WTC11 (cell line): ENCODE results near the gene FANCM. TPM values are rescaled to one million over a fixed set of nuclear protein-coding genes. Genes with fewer than 3 reads are reported as not detected.

Experiments used
- ATAC-seq: fragments of 200-7000 bp; cut with Tn5 transposase; 2 replicates; pipeline ENCODE4 v1.10.0; 2021; ENCODE audit warnings: mild to moderate bottlenecking, moderate library complexity
- CTCF ChIA-PET: fragments of 300-600 bp; sonication (Branson Sonifier 250); formaldehyde crosslinking; loops from one replicate; lab custom pipeline; 2021; ENCODE audit warnings: antibody characterized with exemption; lab: Charles Lee
- POLR2A ChIA-PET: fragments of 350-600 bp; sonication (Branson Sonifier 250); formaldehyde crosslinking; loops from one replicate; lab custom pipeline; 2021; ENCODE audit warnings: antibody characterized with exemption; lab: Charles Lee
- DNase-seq: peaks from one replicate; pipeline ENCODE4 v3.0.0; 2021; ENCODE audit warnings: low spot score
- H3K27ac Mint-ChIP-seq: 2 replicates; pipeline ENCODE4 v1.8.0; 2021; ENCODE audit warnings: mixed read lengths
- H3K27me3 Mint-ChIP-seq: 2 replicates; pipeline ENCODE4 v1.8.0; 2021; ENCODE audit warnings: low read depth, mild to moderate bottlenecking, moderate library complexity, mixed read lengths
- H3K36me3 Mint-ChIP-seq: 2 replicates; pipeline ENCODE4 v1.8.0; 2021; ENCODE audit warnings: mixed read lengths
- H3K4me1 Mint-ChIP-seq: 2 replicates; pipeline ENCODE4 v1.8.0; 2022; ENCODE audit warnings: mixed read lengths
- H3K4me3 Mint-ChIP-seq: 2 replicates; pipeline ENCODE4 v1.8.0; 2021; ENCODE audit warnings: mild to moderate bottlenecking, moderate library complexity, mixed read lengths
- H3K9me3 Mint-ChIP-seq: 2 replicates; pipeline ENCODE4 v1.8.0; 2021; ENCODE audit warnings: mixed read lengths
- CREM ChIP-seq: sonication (generic); formaldehyde crosslinking; IDR thresholded peaks from 2 replicates; pipeline ENCODE4 v1.8.1; 2022; ENCODE audit warnings: mild to moderate bottlenecking, missing genetic modification reagents, moderate library complexity
- ESRRA ChIP-seq: sonication (generic); formaldehyde crosslinking; IDR thresholded peaks from 2 replicates; pipeline ENCODE4 v1.8.1; 2022; ENCODE audit warnings: mild to moderate bottlenecking, missing genetic modification reagents, borderline replicate concordance
- FOXK1 ChIP-seq: sonication (generic); formaldehyde crosslinking; IDR thresholded peaks from 2 replicates; pipeline ENCODE4 v1.8.0; 2022; ENCODE audit warnings: mild to moderate bottlenecking, moderate library complexity, missing genetic modification reagents
- GABPB1 ChIP-seq: sonication (generic); formaldehyde crosslinking; IDR thresholded peaks from 2 replicates; pipeline ENCODE4 v1.8.1; 2023; ENCODE audit warnings: mild to moderate bottlenecking, missing genetic modification reagents
- GTF2I ChIP-seq: fragments of 250-450 bp; sonication (Bioruptor Pico); conservative IDR thresholded peaks from 2 replicates; pipeline ENCODE4 v1.4.0; 2021; ENCODE audit warnings: mild to moderate bottlenecking
- MXD4 ChIP-seq: fragments of 250-450 bp; sonication (Bioruptor Pico); IDR thresholded peaks from 2 replicates; pipeline ENCODE4 v1.8.0; 2021; ENCODE audit warnings: mild to moderate bottlenecking, moderate library complexity, borderline replicate concordance
- NFE2L1 ChIP-seq: sonication (generic); formaldehyde crosslinking; IDR thresholded peaks from 2 replicates; pipeline ENCODE4 v1.8.1; 2023; ENCODE audit warnings: missing genetic modification reagents
- NR2C2 ChIP-seq: sonication (generic); formaldehyde crosslinking; IDR thresholded peaks from 2 replicates; pipeline ENCODE4 v1.8.0; 2022; ENCODE audit warnings: mild to moderate bottlenecking, missing genetic modification reagents
- RELA ChIP-seq: sonication (generic); formaldehyde crosslinking; IDR thresholded peaks from 2 replicates; pipeline ENCODE4 v1.8.1; 2022; ENCODE audit warnings: missing genetic modification reagents, mild to moderate bottlenecking, borderline replicate concordance
- RORB ChIP-seq: fragments of 250-450 bp; sonication (Bioruptor Pico); IDR thresholded peaks from 2 replicates; pipeline ENCODE4 v1.9.0; 2021; ENCODE audit warnings: mild to moderate bottlenecking
- SOX15 ChIP-seq: fragments of 250-450 bp; sonication (Bioruptor Pico); IDR thresholded peaks from 2 replicates; pipeline ENCODE4 v1.9.0; 2021; ENCODE audit warnings: mild to moderate bottlenecking
- SP1 ChIP-seq: sonication (generic); formaldehyde crosslinking; conservative IDR thresholded peaks from 2 replicates; pipeline ENCODE4 v1.8.1; 2022; ENCODE audit warnings: missing genetic modification reagents
- TCF7 ChIP-seq: sonication (generic); formaldehyde crosslinking; IDR thresholded peaks from 2 replicates; pipeline ENCODE4 v1.8.0; 2022; ENCODE audit warnings: mild to moderate bottlenecking, low read depth, missing genetic modification reagents, moderate library complexity
- ZBTB21 ChIP-seq: sonication (generic); formaldehyde crosslinking; IDR thresholded peaks from 2 replicates; pipeline ENCODE4 v1.8.1; 2023; ENCODE audit warnings: mild to moderate bottlenecking, missing genetic modification reagents, borderline replicate concordance
- ZNF219 ChIP-seq: sonication (generic); formaldehyde crosslinking; IDR thresholded peaks from 2 replicates; pipeline ENCODE4 v1.8.0; 2023; ENCODE audit warnings: missing genetic modification reagents, mild to moderate bottlenecking, borderline replicate concordance
- total RNA-seq: library from RNA; stranded (reverse); gene quantifications from 3 replicates; pipeline ENCODE4 v1.2.3, GENCODE V29; 2021
- TF ChIP-seq, protein P1 (sequence below): sonication (generic); formaldehyde crosslinking; IDR thresholded peaks from 2 replicates; pipeline ENCODE4 v1.8.1; 2023; ENCODE audit warnings: mild to moderate bottlenecking, missing genetic modification reagents
- TF ChIP-seq, protein P2 (sequence below): sonication (generic); formaldehyde crosslinking; IDR thresholded peaks from 2 replicates; pipeline ENCODE4 v1.8.1; 2023; ENCODE audit warnings: mild to moderate bottlenecking, missing genetic modification reagents, borderline replicate concordance
- TF ChIP-seq, protein P3 (sequence below): fragments of 250-450 bp; sonication (Bioruptor Pico); IDR thresholded peaks from 2 replicates; pipeline ENCODE4 v1.9.0; 2021; ENCODE audit warnings: mild to moderate bottlenecking
- TF ChIP-seq, protein P4 (sequence below): sonication (generic); formaldehyde crosslinking; conservative IDR thresholded peaks from 2 replicates; pipeline ENCODE4 v1.8.1; 2022; ENCODE audit warnings: mild to moderate bottlenecking, missing genetic modification reagents
- TF ChIP-seq, protein P5 (sequence below): sonication (generic); formaldehyde crosslinking; IDR thresholded peaks from 2 replicates; pipeline ENCODE4 v1.8.1; 2023; ENCODE audit warnings: mild to moderate bottlenecking, missing genetic modification reagents, moderate library complexity
- TF ChIP-seq, protein P6 (sequence below): sonication (generic); formaldehyde crosslinking; IDR thresholded peaks from 2 replicates; pipeline ENCODE4 v1.8.0; 2022; ENCODE audit warnings: mild to moderate bottlenecking, missing genetic modification reagents
- TF ChIP-seq, protein P7 (sequence below): sonication (generic); formaldehyde crosslinking; IDR thresholded peaks from 2 replicates; pipeline ENCODE4 v1.8.1; 2023; ENCODE audit warnings: mild to moderate bottlenecking, moderate library complexity, missing genetic modification reagents
- TF ChIP-seq, protein P8 (sequence below): sonication (generic); formaldehyde crosslinking; IDR thresholded peaks from 2 replicates; pipeline ENCODE4 v1.8.1; 2022; ENCODE audit warnings: low read depth, mild to moderate bottlenecking, moderate library complexity, missing genetic modification reagents, borderline replicate concordance

FANCM gene
- total RNA-seq, 1 experiment from 2014 or later: 12.9 TPM

DNA sequence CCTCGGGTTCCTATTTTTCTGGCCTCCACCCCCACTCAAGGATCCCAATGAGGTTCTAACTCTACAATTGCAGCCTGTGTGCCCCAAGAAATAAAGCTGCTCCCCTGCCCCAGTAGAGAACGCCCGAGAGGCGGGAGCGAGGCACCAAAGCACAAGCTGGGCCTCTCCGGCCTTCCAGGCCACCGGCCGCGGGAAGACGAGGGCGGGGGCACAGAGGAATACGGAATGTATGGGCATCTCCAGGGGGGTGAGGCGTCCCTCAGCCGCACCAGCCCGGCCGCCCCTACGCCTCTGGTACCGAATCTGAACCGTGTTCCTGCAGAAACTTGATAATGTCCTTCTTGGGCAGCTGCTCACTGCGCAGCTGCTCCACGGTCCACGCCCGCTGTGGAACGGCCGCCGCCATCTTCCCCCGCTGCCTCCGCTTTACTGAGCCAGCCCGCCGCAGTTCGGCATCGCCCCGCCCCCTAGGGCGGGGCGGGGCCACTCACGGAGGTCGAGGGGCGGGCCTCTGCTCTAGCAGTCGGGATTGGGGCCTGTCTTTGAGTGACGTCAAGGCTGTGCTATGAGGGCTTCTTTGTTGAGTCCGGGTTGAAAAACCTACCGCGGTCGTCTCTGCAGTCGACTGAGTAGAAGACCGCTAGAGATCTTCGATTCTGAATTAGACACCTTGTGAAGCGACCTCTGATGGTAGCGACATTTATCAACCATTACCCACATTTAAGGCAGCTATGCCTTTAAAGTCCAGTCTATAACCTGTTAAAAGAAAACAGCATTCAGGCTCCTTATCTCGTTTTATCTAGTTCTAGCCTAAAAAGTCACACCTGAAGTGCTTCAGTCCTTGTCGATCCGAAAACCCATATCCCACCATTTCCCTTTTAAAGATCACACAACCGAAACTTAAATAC, 1.4 kb upstream of the FANCM start, which contains the start of gene FKBP3 (continued):
- TF ChIP-seq, protein P1, sequence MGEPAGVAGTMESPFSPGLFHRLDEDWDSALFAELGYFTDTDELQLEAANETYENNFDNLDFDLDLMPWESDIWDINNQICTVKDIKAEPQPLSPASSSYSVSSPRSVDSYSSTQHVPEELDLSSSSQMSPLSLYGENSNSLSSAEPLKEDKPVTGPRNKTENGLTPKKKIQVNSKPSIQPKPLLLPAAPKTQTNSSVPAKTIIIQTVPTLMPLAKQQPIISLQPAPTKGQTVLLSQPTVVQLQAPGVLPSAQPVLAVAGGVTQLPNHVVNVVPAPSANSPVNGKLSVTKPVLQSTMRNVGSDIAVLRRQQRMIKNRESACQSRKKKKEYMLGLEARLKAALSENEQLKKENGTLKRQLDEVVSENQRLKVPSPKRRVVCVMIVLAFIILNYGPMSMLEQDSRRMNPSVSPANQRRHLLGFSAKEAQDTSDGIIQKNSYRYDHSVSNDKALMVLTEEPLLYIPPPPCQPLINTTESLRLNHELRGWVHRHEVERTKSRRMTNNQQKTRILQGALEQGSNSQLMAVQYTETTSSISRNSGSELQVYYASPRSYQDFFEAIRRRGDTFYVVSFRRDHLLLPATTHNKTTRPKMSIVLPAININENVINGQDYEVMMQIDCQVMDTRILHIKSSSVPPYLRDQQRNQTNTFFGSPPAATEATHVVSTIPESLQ (CRISPR knock-in tag): no peak
- TF ChIP-seq MXD4 (CRISPR knock-in tag) (no peak), GTF2I (CRISPR knock-in tag) (no peak), ZBTB21 (CRISPR knock-in tag) (no peak), TCF7 (CRISPR knock-in tag) (no peak), NR2C2 (CRISPR knock-in tag) (no peak), ESRRA (CRISPR knock-in tag) (no peak), ZNF219 (no peak), RELA (CRISPR knock-in tag) (no peak), GABPB1 (no peak), SOX15 (no peak), CREM (peak; percentile 77; the same call in 1 of the 2 replicates)
- TF ChIP-seq, protein P2, sequence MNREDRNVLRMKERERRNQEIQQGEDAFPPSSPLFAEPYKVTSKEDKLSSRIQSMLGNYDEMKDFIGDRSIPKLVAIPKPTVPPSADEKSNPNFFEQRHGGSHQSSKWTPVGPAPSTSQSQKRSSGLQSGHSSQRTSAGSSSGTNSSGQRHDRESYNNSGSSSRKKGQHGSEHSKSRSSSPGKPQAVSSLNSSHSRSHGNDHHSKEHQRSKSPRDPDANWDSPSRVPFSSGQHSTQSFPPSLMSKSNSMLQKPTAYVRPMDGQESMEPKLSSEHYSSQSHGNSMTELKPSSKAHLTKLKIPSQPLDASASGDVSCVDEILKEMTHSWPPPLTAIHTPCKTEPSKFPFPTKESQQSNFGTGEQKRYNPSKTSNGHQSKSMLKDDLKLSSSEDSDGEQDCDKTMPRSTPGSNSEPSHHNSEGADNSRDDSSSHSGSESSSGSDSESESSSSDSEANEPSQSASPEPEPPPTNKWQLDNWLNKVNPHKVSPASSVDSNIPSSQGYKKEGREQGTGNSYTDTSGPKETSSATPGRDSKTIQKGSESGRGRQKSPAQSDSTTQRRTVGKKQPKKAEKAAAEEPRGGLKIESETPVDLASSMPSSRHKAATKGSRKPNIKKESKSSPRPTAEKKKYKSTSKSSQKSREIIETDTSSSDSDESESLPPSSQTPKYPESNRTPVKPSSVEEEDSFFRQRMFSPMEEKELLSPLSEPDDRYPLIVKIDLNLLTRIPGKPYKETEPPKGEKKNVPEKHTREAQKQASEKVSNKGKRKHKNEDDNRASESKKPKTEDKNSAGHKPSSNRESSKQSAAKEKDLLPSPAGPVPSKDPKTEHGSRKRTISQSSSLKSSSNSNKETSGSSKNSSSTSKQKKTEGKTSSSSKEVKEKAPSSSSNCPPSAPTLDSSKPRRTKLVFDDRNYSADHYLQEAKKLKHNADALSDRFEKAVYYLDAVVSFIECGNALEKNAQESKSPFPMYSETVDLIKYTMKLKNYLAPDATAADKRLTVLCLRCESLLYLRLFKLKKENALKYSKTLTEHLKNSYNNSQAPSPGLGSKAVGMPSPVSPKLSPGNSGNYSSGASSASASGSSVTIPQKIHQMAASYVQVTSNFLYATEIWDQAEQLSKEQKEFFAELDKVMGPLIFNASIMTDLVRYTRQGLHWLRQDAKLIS (CRISPR knock-in tag): no peak
- TF ChIP-seq, protein P3, sequence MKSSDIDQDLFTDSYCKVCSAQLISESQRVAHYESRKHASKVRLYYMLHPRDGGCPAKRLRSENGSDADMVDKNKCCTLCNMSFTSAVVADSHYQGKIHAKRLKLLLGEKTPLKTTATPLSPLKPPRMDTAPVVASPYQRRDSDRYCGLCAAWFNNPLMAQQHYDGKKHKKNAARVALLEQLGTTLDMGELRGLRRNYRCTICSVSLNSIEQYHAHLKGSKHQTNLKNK (CRISPR knock-in tag): no peak
- TF ChIP-seq, protein P4, sequence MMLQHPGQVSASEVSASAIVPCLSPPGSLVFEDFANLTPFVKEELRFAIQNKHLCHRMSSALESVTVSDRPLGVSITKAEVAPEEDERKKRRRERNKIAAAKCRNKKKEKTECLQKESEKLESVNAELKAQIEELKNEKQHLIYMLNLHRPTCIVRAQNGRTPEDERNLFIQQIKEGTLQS (CRISPR knock-in tag): no peak
- TF ChIP-seq, protein P5, sequence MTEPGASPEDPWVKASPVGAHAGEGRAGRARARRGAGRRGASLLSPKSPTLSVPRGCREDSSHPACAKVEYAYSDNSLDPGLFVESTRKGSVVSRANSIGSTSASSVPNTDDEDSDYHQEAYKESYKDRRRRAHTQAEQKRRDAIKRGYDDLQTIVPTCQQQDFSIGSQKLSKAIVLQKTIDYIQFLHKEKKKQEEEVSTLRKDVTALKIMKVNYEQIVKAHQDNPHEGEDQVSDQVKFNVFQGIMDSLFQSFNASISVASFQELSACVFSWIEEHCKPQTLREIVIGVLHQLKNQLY (CRISPR knock-in tag): 0 out of 2 replicates have a peak, but pooled peaks have one; percentile 24

DNA sequence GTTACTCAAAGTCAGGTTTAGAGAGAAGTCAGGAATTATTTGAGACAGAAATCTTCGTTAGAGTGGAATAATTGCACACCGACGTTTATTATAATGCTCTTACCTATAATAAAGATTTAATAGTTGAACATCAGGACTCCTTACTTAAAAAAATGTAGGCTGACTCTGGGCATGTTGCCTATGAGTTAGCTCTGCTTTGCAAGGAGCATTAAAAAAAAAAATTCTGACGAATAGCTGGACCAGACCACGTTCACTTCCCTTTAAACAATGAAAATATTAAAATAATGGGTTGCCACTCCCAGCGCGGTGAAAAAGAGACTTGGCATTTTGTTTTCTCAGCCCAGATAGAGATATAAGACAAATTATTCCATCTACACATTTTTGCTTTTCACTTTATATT, 574 bp upstream of the FANCM start:
- DNase-seq (no peak), ATAC-seq (no peak)
- H3K4me1 Mint-ChIP-seq: peaks cover 18% of the 10 kb centered on the region
- CTCF ChIA-PET: no interaction called here
- no peaks in the 10 kb centered on the region; the same call in 1 of the 2 replicates for H3K36me3 Mint-ChIP-seq
- POLR2A ChIA-PET: interaction anchor here (0.5 kb wide), 1 partner anchor 116 kb away, joined by 3 read pairs; no protein-coding TSS in a partner anchor
- peak overlapping the region; percentile 95 for H3K27ac Mint-ChIP-seq
- H3K9me3 Mint-ChIP-seq: no peaks in the 10 kb centered on the region
- H3K4me3 Mint-ChIP-seq: peak overlapping the region; percentile 99
- no peaks in the 10 kb centered on the region for H3K27me3 Mint-ChIP-seq
- TF ChIP-seq, protein P6, sequence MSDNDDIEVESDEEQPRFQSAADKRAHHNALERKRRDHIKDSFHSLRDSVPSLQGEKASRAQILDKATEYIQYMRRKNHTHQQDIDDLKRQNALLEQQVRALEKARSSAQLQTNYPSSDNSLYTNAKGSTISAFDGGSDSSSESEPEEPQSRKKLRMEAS (CRISPR knock-in tag): no peak
- TF ChIP-seq, protein P1 (CRISPR knock-in tag): no peak
- TF ChIP-seq NFE2L1 (no peak), GTF2I (CRISPR knock-in tag) (no peak), RELA (CRISPR knock-in tag) (no peak), SP1 (no peak), FOXK1 (CRISPR knock-in tag) (no peak), RORB (CRISPR knock-in tag) (no peak)
- TF ChIP-seq, protein P7, sequence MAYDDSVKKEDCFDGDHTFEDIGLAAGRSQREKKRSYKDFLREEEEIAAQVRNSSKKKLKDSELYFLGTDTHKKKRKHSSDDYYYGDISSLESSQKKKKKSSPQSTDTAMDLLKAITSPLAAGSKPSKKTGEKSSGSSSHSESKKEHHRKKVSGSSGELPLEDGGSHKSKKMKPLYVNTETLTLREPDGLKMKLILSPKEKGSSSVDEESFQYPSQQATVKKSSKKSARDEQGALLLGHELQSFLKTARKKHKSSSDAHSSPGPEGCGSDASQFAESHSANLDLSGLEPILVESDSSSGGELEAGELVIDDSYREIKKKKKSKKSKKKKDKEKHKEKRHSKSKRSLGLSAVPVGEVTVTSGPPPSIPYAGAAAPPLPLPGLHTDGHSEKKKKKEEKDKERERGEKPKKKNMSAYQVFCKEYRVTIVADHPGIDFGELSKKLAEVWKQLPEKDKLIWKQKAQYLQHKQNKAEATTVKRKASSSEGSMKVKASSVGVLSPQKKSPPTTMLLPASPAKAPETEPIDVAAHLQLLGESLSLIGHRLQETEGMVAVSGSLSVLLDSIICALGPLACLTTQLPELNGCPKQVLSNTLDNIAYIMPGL (CRISPR knock-in tag): no peak
- TF ChIP-seq, protein P8, sequence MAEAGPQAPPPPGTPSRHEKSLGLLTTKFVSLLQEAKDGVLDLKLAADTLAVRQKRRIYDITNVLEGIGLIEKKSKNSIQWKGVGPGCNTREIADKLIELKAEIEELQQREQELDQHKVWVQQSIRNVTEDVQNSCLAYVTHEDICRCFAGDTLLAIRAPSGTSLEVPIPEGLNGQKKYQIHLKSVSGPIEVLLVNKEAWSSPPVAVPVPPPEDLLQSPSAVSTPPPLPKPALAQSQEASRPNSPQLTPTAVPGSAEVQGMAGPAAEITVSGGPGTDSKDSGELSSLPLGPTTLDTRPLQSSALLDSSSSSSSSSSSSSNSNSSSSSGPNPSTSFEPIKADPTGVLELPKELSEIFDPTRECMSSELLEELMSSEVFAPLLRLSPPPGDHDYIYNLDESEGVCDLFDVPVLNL (CRISPR knock-in tag): no peak
